ENCODE data around the gene CHRNG.
"Not testable (repeated sequence)": the region's sequence is repeated elsewhere in the genome, so short reads cannot be mapped to it uniquely, and the experiment has no call there.

Gene CHRNG

DNA sequence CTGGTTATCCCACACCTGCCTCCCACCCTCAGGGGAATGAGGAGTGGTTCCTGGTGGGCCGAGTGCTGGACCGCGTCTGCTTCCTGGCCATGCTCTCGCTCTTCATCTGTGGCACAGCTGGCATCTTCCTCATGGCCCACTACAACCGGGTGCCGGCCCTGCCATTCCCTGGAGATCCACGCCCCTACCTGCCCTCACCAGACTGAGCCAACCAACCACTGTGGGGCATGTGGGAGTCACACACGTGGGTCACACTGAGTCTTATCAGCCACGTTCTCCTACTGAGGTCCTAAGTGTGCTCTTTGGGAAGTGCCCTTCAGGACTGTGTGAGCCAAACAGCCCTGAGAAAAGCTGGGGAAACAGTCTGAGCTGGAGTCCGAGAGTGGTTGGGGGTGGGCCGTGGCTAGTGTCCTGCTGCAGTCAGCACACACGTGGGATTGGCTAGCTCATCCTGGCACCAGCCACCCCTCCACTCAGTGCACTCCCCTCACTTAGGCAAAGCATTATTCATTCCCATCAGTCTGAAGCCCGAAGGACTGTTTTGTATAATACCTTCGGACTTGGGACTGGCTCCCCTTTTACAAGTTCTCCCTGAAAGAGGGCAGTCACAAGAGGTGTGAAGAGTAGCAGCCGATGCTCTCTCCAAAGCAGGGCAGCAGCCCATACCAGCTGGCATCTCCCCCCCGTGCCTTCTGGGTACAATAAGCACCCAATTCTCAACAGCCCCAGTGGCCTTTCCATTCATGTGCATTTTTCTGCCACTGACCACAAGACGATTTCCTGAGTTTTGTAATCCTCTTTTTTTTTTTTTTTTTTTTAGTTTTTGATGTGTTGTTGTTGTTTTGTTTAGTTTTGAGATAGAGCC, 6.3 kb downstream of the CHRNG start:
- DNase-seq: no peak

DNA sequence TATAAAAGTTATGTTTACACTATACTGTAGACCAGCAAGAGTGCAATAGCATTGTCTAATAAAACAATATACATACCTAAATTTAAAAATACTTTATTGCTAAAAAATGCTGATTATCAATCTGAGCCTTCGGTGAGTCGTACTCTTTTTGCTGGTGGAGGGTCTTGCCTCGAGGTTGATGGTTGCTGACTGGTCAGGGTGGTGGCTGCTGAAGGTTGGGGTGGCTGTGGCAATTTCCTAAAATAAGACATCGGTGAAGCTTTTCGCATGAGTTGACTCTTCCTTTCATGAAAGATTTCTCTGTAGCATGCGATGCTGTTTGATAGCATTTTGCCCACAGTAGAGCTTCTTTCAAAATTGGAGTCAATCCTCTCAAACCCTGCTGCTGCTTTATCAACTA, 8.5 kb downstream of the CHRNG start:
- DNase-seq: no peak

DNA sequence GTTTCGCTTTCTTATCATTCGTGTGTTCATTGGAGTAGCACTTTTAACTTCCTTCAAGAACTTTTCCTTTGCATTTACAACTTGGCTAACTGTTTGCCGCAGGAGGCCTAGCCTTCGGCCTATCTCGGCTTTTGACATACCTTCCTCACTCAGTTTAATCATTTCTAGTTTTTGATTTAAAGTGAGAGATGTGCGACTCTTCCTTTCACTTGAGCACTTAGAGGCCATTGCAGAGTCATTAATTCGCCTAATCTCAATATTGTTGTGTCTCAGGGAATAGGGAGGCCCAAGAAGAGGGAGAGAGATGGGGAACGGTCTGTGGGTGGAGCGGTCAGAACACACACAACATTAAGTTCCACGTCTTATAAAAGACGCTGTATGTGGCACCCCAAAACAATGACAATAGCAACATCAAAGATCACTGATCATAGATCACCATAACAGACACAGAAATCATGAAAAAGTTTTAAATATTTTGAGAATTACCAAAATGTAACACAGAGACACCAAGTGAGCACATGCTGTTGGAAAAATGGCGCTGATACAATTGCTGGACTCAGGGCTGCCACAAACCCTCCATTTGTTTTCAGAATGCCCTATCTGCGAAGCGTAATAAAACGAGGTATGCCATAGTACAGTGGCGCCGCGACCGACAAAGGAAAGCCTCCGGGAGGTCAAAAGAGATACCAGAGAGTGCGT, 10.3 kb downstream of the CHRNG start:
- peak; percentile 7 for DNase-seq

- peak; percentile 94 for DNase-seq
These were observed 11.1 kb downstream of the CHRNG start, which contains the start of the genes EIF4E2 and TIGD1 for GRCh38 chr2:232550354-232551249. Gene EIF4E2, plus strand, starts transcription at chr2:232550689. Its CDS starts 36 bp downstream, at chr2:232550725. Gene TIGD1, minus strand, starts transcription at chr2:232550557. Its CDS starts 675 bp downstream, at chr2:232549882.

DNA sequence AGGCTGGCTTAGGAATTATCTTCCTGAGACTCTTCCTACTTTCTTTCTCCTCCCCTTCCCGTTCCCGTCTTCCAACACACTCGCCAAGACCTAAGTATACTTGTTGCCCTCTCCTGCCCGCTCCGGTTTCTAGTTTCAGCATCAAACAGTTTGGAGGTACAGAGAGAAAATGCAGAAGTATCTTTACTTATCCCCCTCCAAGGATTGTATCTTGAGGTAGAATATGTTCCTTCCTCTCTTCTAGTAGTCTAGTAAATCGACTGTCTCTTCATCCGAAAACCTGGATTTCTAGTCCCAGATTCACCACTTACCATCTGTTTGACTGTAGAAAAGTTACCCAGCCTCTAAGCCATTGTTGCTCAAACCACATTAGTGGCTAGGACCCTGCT, 11.8 kb downstream of the CHRNG start:
- no peak for DNase-seq

- DNase-seq: no peak
These were observed 12.3 kb downstream of the CHRNG start for GRCh38 chr2:232551776-232552175.

GRCh38 chr2:232556426-232556825, 16.9 kb downstream of the CHRNG start:
- DNase-seq: no peak

- no peak for DNase-seq
These were observed 23.1 kb downstream of the CHRNG start for GRCh38 chr2:232562515-232563151.

- no peak for DNase-seq
These were observed 24.1 kb downstream of the CHRNG start for GRCh38 chr2:232563580-232563979.

DNA sequence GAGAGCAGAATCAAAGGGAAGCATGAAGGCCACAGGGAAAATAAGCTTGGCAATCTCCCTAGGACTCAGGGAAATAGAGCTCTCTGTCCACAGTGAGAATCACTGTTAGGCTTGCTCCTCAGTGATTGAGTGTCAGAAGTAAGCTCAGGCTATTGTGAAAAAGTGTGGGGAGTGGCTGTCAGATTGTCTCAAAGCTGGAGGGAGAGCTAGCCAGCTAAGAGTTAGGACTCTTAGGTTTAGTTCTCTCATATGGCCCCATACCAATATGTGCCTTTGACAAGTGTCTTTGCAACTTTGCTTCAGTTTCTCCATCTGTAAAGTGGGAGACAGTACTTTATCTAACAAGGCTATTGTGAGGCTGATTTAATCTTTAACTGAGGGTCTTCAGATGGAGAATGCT, 28.2 kb downstream of the CHRNG start:
- DNase-seq: no peak

DNA sequence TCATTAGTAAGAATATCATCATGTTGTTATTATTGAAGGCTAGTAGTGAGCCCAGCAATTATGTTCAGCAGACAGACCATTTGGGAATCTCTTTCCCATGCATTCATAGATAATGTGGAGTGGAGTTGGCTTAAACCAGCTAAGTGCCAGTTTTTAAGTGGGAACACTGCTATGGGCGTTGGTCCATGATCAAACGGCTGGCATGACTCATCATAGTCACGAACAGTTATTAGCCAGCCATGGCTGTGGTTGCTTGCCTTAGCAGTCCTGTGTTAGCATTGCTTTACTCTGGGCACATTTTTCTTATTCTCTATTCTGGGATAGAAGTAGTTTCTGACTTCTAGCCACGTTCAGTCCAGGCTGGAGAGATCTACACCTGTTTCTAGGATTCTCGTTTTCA, 28.7 kb downstream of the CHRNG start:
- DNase-seq: peak; percentile 83

- no peak for DNase-seq
These were observed 30.0 kb downstream of the CHRNG start for GRCh38 chr2:232569541-232569940.

DNA sequence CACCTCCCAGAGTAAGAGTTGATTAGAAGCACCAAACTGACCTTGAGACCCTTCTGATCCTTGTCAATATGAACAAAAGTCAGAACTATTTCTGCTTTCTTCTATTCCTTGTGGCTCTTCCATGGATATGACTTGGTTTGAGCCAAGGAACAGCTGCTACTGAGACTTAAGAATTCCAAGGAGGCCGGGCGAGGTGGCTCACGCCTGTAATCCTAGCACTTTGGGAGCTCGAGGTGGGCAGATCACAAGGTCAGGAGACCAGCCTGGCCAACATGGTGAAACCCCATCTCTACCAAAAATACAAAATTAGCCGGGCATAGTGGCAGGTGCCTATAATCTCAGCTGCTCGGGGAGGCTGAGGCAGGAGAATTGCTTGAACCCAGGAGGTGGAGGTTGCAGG, 31.0 kb downstream of the CHRNG start:
- DNase-seq: not testable (repeated sequence)

- no peak for DNase-seq
These were observed 31.6 kb downstream of the CHRNG start for GRCh38 chr2:232571026-232571474.

DNA sequence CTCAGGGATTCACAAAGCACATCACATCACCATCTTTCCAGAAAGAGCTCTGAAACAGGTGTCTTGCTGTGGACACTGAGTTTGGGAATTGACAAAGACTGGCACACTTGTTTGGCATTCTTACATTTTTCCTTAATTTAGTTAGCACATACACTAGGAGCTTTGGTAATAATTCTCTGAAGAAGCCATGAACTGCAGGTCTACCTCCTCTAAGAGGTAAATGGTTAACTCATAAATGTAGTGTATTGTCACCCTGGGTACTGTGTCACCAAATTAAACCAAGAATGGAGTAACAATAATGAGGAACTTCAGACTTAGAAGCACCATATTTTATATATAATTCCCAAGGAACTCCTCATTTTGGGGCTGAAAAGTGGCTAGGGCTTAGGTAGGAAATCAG, 33.5 kb downstream of the CHRNG start:
- no peak for DNase-seq

GRCh38 chr2:232573771-232574435, 34.4 kb downstream of the CHRNG start:
- DNase-seq: no peak

GRCh38 chr2:232574674-232575403, 35.3 kb downstream of the CHRNG start:
- DNase-seq: peak; percentile 61

- DNase-seq: no peak
These were observed 35.9 kb downstream of the CHRNG start for GRCh38 chr2:232575404-232575746.

- no peak for DNase-seq
These were observed 37.5 kb downstream of the CHRNG start for GRCh38 chr2:232576995-232577394.

DNA sequence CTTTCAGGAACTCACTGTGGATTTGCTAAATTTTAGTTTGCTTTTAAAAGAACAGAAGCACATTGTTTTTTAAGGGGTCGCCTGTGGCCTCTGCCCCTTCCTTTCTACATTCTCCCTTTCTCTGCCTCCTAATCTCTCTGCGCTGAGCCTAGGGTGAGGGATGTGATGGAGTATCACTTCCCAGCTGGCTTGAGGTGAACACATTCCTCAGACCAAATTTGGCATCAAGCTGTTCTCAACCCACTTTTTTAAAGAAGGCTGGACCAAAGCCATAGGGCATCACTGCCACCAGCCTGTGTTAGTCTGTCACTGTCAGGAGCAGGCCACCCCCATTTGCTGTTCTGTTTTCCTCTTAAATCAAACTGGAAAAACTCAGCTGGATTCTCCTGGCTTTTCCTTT, 38.3 kb downstream of the CHRNG start:
- no peak for DNase-seq

- no peak for DNase-seq
These were observed 39.1 kb downstream of the CHRNG start for GRCh38 chr2:232578626-232579025.
